SK-N-MC (cell line): ENCODE results near the gene TSPAN17.

Experiments
- EZH2 ChIP-seq: fragments of 200-600 bp; sonication (generic); IDR thresholded peaks from one replicate; pipeline ENCODE4 v1.6.1; 2017; ENCODE audit warnings: antibody characterized with exemption
- FOXP2 ChIP-seq: optimal IDR thresholded peaks from 2 replicates; pipeline ENCODE3; 2011; ENCODE audit warnings: mild to moderate bottlenecking, moderate library complexity; ENCODE audit not compliant: insufficient read depth; ENCODE audit errors: extremely low read length, control extremely low read depth
- POLR2AphosphoS5 ChIP-seq: IDR thresholded peaks from 2 replicates; pipeline ENCODE4 v1.6.1; 2012; ENCODE audit warnings: mild to moderate bottlenecking, low read depth, low read length, borderline replicate concordance

DNA sequence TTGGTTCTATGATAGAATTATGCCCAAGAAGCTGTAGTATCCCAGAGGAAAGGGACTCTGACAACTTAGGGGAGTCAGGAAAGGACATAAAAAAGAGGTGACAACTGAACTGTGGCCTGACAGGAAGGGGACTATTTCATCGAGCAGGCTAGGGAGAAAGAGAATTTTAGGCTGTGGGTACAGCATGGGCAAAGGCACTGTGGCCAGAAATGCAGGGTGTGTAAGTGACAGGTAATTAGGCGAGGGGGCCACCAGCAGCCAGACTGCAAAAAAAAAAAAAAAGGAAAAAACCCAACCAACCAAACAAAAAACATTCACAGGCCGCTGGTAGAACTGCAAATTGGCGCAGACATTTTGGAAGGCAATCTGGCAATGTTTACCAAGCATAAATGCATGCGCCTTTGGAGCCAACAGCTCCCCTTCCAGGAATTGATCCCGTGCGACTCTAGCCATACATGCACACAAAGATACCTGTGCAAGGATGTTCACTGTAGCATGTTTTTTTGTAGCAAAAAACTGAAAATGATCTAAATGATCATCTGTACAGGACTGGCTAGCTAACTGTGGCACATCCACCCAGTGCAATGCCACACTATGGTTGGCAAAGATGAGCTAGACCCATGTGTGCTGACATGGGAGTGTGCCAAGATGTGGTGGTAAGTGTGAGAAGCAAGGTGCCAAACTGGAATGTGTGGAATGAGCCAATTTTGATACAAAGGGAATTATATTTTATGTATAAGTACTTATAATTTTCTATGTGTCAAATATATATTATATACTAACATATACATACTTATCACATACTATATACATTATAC, 15.7 kb upstream of the TSPAN17 start:
- TF ChIP-seq POLR2AphosphoS5: no peak
- no peak for TF ChIP-seq EZH2
- TF ChIP-seq FOXP2: no peak
